ENCODE data around the gene PEMT. TPM values are rescaled to one million over a fixed set of nuclear protein-coding genes. Genes with fewer than 3 reads are reported as not detected.

The PEMT gene
- total and polyA plus RNA-seq, 9 of the 15 experiments (the other 6 are each of a cell fraction or from before 2014, with no cell fraction given) = 1.4 to 36.4 (median 13.6) TPM

DNA sequence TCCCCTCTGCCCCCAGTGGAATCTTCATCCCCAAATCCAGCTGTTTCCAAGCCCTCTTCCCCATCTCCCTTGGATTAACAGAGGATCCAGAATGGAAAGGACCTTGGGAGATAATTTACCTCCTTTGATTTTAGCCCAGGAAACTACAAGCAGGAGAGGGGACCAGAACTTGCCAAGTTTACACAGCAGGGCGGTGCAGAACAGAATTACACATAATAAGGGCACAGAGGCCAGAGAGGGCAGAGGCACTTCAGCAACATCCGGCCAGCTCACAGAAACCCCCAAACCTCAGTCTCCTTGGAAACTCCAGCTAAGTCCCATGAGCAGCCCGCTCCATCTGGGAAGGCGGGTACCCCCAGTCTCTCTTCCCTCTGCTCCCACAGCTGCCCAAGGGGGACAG lies 27.2 kb downstream of the PEMT start:
- ATAC-seq (no peak), DNase-seq (ENCODE audit: extremely low read depth in 1 of 4, low spot score in 3 of 4) (no peak), FAIRE-seq (no peak)
- ChIA-PET POLR2A (interaction anchor here (1.0 kb wide), 1 partner anchor 10 kb away, joined by 3 read pairs; no protein-coding TSS in a partner anchor), CTCF (ENCODE audit: low intra/inter-chr PET ratio) (no interaction called here)
- no peak overlapping the region for H3K9ac ChIP-seq (ENCODE audit: insufficient read depth in 1 of 2, low read depth in 2 of 2, low read length in 2 of 2)
- no peaks in the 10 kb centered on the region; the same call in 1 of the 2 replicates for H4K20me1 ChIP-seq (replicated peaks; ENCODE audit: control insufficient read depth, insufficient read depth, low read length)
- no peak overlapping the region for H3K4me2 ChIP-seq (ENCODE audit: insufficient read depth, low read length)
- no peak overlapping the region for H3K4me3 ChIP-seq
- in situ Hi-C loops (cut with MboI) (loop anchor here (5.0 kb wide), 1 partner anchor 62 kb away; no protein-coding TSS in a partner anchor), intact Hi-C loops (cut with micrococcal nuclease) (no loop called here)
- BruUV-seq (replicated peaks) = no TSS peak
- 74% methylated on average over 4 of the region's 4 CpGs for WGBS (ENCODE audit: insufficient coverage, low coverage, missing lambda C conversion rate)
- no peak overlapping the region for H3K27ac ChIP-seq (ENCODE audit: extremely low read depth, low read depth, low read length)
- H3K36me3 ChIP-seq (ENCODE audit: control insufficient read depth, insufficient read depth, low read length) = no peaks in the 10 kb centered on the region
- H2AFZ ChIP-seq (ENCODE audit: low read depth, low read length) = no peak overlapping the region
- H3K9me3 ChIP-seq (replicated peaks; ENCODE audit: control insufficient read depth, insufficient read depth, low read depth, low read length) = no peaks in the 10 kb centered on the region
- peaks cover 0 to 4% of the 10 kb centered on the region in 2 experiments; a peak in 2 of 5 replicates for H3K4me1 ChIP-seq (replicated peaks in 1 of 2; ENCODE audit: control insufficient read depth in 2 of 2, insufficient read depth in 2 of 2, low read length in 2 of 2)
- no peaks in the 10 kb centered on the region for H3K79me2 ChIP-seq (ENCODE audit: control insufficient read depth, insufficient read depth, low read length)
- H3K27me3 ChIP-seq (ENCODE audit: control insufficient read depth in 2 of 2, insufficient read depth in 2 of 2, low read length in 2 of 2) = no peaks in the 10 kb centered on the region
- H3K9me1 ChIP-seq (ENCODE audit: control insufficient read depth, insufficient read depth, low read length) = no peaks in the 10 kb centered on the region
- TF ChIP-seq GABPB1 (CRISPR knock-in tag; IDR thresholded peaks at IDR 0.05) (no peak), NR3C1 (CRISPR knock-in tag; IDR thresholded peaks at IDR 0.05) (no peak), ZNF583 (CRISPR knock-in tag; IDR thresholded peaks at IDR 0.05) (no peak), BRD9 (IDR thresholded peaks at IDR 0.05; ENCODE audit: low read depth, partially characterized antibody) (no peak)
- TF ChIP-seq, protein P1, sequence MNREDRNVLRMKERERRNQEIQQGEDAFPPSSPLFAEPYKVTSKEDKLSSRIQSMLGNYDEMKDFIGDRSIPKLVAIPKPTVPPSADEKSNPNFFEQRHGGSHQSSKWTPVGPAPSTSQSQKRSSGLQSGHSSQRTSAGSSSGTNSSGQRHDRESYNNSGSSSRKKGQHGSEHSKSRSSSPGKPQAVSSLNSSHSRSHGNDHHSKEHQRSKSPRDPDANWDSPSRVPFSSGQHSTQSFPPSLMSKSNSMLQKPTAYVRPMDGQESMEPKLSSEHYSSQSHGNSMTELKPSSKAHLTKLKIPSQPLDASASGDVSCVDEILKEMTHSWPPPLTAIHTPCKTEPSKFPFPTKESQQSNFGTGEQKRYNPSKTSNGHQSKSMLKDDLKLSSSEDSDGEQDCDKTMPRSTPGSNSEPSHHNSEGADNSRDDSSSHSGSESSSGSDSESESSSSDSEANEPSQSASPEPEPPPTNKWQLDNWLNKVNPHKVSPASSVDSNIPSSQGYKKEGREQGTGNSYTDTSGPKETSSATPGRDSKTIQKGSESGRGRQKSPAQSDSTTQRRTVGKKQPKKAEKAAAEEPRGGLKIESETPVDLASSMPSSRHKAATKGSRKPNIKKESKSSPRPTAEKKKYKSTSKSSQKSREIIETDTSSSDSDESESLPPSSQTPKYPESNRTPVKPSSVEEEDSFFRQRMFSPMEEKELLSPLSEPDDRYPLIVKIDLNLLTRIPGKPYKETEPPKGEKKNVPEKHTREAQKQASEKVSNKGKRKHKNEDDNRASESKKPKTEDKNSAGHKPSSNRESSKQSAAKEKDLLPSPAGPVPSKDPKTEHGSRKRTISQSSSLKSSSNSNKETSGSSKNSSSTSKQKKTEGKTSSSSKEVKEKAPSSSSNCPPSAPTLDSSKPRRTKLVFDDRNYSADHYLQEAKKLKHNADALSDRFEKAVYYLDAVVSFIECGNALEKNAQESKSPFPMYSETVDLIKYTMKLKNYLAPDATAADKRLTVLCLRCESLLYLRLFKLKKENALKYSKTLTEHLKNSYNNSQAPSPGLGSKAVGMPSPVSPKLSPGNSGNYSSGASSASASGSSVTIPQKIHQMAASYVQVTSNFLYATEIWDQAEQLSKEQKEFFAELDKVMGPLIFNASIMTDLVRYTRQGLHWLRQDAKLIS (CRISPR knock-in tag; IDR thresholded peaks at IDR 0.05) = no peak
- TF ChIP-seq, protein P2, sequence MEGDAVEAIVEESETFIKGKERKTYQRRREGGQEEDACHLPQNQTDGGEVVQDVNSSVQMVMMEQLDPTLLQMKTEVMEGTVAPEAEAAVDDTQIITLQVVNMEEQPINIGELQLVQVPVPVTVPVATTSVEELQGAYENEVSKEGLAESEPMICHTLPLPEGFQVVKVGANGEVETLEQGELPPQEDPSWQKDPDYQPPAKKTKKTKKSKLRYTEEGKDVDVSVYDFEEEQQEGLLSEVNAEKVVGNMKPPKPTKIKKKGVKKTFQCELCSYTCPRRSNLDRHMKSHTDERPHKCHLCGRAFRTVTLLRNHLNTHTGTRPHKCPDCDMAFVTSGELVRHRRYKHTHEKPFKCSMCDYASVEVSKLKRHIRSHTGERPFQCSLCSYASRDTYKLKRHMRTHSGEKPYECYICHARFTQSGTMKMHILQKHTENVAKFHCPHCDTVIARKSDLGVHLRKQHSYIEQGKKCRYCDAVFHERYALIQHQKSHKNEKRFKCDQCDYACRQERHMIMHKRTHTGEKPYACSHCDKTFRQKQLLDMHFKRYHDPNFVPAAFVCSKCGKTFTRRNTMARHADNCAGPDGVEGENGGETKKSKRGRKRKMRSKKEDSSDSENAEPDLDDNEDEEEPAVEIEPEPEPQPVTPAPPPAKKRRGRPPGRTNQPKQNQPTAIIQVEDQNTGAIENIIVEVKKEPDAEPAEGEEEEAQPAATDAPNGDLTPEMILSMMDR (IDR thresholded peaks at IDR 0.05 in 2 of 3, conservative IDR thresholded peaks at IDR 0.05 in 1 of 3; ENCODE audit: insufficient read depth in 2 of 3, low read depth in 1 of 3, low read length in 3 of 3) = no peak

All from K562 (cell line).